GM20000 (cell line): Measurements from ENCODE around the gene COL7A1.

Source experiments
- DNase-seq: peaks from one replicate; pipeline ENCODE4 v3.0.0; 2012; ENCODE audit warnings: low spot score
- TF ChIP-seq, protein P1 (sequence below): IDR thresholded peaks from 2 replicates; pipeline ENCODE4 v1.5.1; 2012; ENCODE audit warnings: mild to moderate bottlenecking, control low read depth; ENCODE audit errors: extremely low read depth, missing control alignments

The COL7A1 gene

GRCh38 chr3:48630407-48630806, 35.3 kb upstream of the COL7A1 start:
- DNase-seq, result no peak
- TF ChIP-seq, protein P1, sequence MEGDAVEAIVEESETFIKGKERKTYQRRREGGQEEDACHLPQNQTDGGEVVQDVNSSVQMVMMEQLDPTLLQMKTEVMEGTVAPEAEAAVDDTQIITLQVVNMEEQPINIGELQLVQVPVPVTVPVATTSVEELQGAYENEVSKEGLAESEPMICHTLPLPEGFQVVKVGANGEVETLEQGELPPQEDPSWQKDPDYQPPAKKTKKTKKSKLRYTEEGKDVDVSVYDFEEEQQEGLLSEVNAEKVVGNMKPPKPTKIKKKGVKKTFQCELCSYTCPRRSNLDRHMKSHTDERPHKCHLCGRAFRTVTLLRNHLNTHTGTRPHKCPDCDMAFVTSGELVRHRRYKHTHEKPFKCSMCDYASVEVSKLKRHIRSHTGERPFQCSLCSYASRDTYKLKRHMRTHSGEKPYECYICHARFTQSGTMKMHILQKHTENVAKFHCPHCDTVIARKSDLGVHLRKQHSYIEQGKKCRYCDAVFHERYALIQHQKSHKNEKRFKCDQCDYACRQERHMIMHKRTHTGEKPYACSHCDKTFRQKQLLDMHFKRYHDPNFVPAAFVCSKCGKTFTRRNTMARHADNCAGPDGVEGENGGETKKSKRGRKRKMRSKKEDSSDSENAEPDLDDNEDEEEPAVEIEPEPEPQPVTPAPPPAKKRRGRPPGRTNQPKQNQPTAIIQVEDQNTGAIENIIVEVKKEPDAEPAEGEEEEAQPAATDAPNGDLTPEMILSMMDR, result no peak

DNA sequence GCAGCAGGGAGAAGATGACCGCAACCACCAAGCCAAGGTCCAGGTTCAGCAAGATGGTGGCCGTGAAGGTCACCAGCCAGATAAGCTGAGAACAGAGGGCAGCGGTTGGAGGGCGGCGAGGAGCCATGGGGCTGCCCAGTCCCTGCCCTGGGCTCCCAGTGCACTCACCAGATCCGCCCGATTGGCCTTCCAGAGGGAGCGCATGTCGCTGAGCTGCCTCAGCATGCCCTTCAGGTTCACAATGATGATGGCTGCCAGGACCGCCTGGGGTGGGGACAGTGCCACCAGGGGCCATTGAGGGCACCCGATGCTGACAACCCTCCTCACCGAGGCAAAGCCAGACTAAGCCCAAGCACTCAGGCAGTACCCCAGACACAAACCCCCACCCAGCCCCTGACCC, 34.8 kb upstream of the COL7A1 start:
- no peak for DNase-seq
- TF ChIP-seq, protein P1, result no peak

DNA sequence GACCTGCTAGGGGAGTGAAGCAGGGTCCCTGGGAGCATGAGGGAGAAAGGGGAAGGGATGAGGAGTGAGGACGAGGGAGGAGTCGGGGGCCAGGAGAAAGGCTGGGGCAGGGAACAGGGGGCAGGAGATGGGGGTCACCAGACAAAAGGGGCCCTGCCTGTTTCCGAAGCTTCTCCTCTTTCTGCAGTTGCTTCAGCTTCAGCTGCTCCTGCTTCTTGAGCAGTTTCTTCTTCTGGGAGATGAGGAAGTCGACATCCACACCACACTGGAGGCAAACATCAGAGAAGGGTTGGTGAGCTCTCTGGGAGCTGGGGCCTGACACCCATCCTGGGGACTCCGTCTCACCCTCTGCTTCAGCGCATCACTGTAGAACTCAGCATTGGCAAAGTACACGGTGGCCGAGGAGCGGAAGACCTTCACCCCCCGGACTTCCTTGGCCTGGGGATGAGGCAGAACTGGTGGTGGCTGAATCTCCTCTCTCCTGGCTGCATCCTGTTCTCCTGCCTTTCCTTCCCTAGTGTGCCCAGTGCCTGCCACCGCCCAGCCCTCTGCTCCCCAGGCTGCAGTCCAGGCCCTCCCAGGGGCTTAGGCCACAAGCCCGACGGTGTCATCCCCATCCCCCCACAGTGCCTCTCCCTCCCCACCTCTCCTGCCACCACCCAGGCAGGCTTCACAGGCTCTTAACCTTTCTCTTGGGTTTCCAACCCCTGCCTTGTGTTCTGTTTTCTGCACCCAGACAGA, 33.3 kb upstream of the COL7A1 start:
- no peak for DNase-seq
- TF ChIP-seq, protein P1, result no peak

DNA sequence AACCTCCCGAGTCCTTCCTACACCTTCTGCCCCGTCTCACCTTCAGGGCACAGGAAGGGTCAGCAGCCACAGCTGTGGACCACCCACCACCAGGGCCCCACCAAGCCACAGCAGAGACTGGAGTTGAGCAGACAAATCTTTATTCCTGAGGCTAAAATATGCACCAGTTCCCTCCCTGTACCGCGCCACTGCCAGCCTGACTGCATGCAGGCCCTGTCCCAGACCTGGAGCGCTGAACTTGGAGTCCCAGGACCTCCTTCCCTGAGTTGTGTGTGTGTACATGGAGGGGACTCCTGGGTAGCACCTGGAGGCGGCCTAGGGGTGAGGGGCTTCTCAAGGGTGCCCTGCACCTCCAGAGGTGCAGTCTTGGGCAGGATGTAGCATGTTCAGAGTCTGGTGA, 30.5 kb upstream of the COL7A1 start:
- DNase-seq, result no peak
- TF ChIP-seq, protein P1, result no peak

GRCh38 chr3:48624767-48625166, 29.6 kb upstream of the COL7A1 start:
- no peak for DNase-seq
- TF ChIP-seq, protein P1, result no peak

DNA sequence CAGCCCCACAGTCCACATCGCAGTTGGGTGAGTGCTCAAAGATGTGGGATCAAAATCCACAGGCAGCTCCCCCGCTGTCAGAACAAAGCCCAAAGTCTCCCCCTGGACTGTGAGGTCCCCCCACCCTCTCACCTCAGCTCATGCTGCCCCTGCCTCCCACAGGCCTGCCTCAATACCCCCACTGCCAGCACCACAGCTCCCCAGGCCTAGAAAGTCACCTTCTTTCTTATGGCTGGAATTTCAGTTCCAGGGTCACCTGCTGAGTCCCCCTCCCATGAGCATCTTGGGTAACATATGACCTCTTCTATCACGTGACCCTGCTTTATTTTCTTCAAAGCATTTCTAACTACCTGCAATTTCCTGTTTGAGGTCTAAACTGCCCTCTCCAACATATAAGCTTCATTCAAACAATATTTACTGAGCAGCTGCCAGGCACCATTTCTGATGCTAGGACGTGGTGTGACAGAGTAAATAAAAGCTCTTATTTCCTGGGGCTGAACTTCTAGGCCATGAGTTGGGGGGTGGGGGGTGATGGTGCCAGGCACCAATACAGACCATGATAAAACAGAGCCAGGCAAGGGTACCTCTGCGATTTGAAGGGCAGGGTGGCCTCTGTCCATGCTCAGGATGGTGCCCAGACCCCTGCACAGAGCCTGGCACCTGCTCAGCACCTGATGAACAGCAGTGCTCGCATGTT, 28.9 kb upstream of the COL7A1 start:
- no peak for DNase-seq
- TF ChIP-seq, protein P1, result no peak

- TF ChIP-seq, protein P1, result no peak
- no peak for DNase-seq
Measured at GRCh38 chr3:48621461-48621869, 26.3 kb upstream of the COL7A1 start, which contains the start of gene TMEM89. TMEM89 (minus strand) TSS chr3:48621769; CDS start chr3:48621756, 13 bp downstream.
